Stimulated activated effector memory CD8-positive, alpha-beta T cell treated with anti-CD3 and anti-CD28 coated beads, Interleukin-12 subunit alpha, Interleukin-12 subunit beta, amount 100 ng/mL, for 72 hours (primary cell): Measurements from ENCODE around the gene PCDHA7.
"Not testable (repeated sequence)": the region's sequence is repeated elsewhere in the genome, so short reads cannot be mapped to it uniquely, and the experiment has no call there.

Experiments used
- ATAC-seq: fragments of 150-1000 bp; cut with Tn5 transposase; 2 replicates; pipeline ENCODE4 v1.10.0; 2021
- DNase-seq, 2 donors: peaks; one replicate each; pipeline ENCODE4 v3.0.0; 2021 to 2022; ENCODE audit warnings: low spot score in 2 of 2
- H3K27ac Mint-ChIP-seq: one replicate; pipeline ENCODE4 v1.8.0; 2022; ENCODE audit warnings: mild to moderate bottlenecking, mixed read lengths
- H3K36me3 Mint-ChIP-seq: one replicate; pipeline ENCODE4 v1.8.0; 2022; ENCODE audit warnings: mild to moderate bottlenecking, mixed read lengths
- H3K4me1 Mint-ChIP-seq: one replicate; pipeline ENCODE4 v1.8.0; 2022; ENCODE audit warnings: mixed read lengths
- H3K4me3 Mint-ChIP-seq: one replicate; pipeline ENCODE4 v1.8.0; 2022; ENCODE audit warnings: mild to moderate bottlenecking, mixed read lengths
- H3K9me3 Mint-ChIP-seq: one replicate; pipeline ENCODE4 v1.8.0; 2022; ENCODE audit warnings: mixed read lengths

PCDHA7 gene

DNA sequence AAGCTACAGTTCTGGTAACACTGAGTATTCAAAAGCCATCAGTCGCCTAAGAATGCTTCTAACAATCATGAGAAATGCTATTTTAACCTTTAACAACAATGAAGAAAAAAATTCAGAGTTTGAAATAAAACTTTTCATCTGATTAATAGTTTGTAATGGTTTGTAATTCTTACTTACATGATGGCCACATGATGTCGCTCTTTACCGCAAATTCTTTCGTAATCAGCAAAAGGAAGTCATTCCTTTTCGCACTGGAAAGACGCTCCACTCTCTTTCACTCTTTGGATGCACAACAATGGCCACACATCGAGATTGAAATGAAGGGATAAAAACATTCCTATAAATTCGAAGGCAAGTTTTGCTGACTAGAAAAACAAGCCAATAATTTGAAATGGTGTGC lies at the start of gene PCDHA7:
PCDHA7 (plus strand) TSS at position 277 of the 400 bp plus-strand sequence; CDS start at position 392, 115 bp downstream.
- no peak for DNase-seq
- H3K36me3 Mint-ChIP-seq = no peaks in the 10 kb centered on the region
- H3K9me3 Mint-ChIP-seq = peaks cover 5% of the 10 kb centered on the region
- no peak for ATAC-seq
- H3K4me3 Mint-ChIP-seq = no peak within 1 kb of the TSS
- H3K27ac Mint-ChIP-seq = no peak within 1 kb of the TSS
- no peaks in the 10 kb centered on the region for H3K4me1 Mint-ChIP-seq

GRCh38 chr5:140785905-140786686 lies 48.0 kb upstream of the PCDHA7 start, which contains the start of gene PCDHA1:
Gene PCDHA1 (plus strand): TSS chr5:140786140.
- ATAC-seq = no peak
- H3K9me3 Mint-ChIP-seq = peaks cover 15% of the 10 kb centered on the region

GRCh38 chr5:140787422-140787821 lies 46.6 kb upstream of the PCDHA7 start:
- not testable (repeated sequence) for H3K4me3 Mint-ChIP-seq, H3K27ac Mint-ChIP-seq, DNase-seq, H3K4me1 Mint-ChIP-seq, H3K36me3 Mint-ChIP-seq, ATAC-seq
- H3K9me3 Mint-ChIP-seq = peaks cover 12% of the 10 kb centered on the region

More at GRCh38 chr5:140785905-140786686, 48.0 kb upstream of the PCDHA7 start, which contains the start of gene PCDHA1:
- Mint-ChIP-seq H3K4me3 (no peak within 1 kb of the TSS), H3K27ac (no peak within 1 kb of the TSS), H3K36me3 (no peaks in the 10 kb centered on the region), H3K4me1 (no peaks in the 10 kb centered on the region)
- no peak for DNase-seq

DNA sequence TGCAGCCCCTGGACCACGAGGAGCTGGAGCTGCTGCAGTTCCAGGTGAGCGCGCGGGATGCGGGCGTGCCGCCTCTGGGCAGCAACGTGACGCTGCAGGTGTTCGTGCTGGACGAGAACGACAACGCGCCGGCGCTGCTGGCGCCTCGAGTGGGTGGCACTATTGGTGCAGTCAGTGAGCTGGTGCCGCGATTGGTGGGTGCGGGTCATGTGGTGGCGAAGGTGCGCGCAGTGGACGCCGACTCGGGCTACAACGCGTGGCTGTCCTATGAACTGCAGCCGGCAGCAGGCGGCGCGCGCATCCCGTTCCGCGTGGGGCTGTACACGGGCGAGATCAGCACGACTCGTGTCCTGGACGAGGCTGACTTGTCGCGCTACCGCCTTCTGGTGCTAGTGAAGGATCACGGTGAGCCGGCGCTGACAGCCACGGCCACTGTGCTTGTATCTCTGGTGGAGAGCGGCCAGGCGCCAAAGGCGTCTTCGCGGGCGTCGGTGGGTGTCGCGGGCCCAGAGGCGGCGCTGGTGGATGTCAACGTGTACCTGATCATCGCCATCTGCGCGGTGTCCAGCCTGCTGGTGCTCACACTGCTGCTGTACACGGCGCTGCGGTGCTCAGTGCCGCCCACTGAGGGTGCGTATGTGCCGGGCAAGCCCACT lies 46.1 kb upstream of the PCDHA7 start:
- H3K4me1 Mint-ChIP-seq, H3K27ac Mint-ChIP-seq, ATAC-seq, H3K36me3 Mint-ChIP-seq, DNase-seq, H3K4me3 Mint-ChIP-seq: not testable (repeated sequence)
- H3K9me3 Mint-ChIP-seq = peaks cover 11% of the 10 kb centered on the region

DNA sequence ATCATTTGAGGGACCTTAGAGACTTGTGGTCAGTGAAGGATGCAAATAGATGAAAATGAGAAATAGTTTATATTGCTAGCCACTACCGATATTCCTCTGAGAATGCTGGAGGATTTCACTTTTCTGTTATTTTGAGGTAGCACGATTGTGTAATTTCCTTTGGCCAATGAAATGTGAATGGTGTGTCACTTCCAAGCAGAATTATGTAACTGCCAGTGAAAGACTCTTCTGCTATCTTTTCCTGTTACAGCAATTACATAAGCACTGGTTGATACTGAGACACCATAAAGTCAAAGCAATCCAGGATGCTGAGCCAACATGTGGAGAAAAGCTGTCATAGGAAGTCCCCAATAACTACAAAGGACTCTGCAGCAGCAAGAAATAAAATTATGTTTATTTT lies 43.0 kb upstream of the PCDHA7 start:
- no peak for DNase-seq
- ATAC-seq = no peak
- Mint-ChIP-seq H3K4me3 (no peak overlapping the region), H3K36me3 (no peaks in the 10 kb centered on the region), H3K4me1 (no peaks in the 10 kb centered on the region), H3K27ac (no peak overlapping the region), H3K9me3 (peaks cover 10% of the 10 kb centered on the region)

DNA sequence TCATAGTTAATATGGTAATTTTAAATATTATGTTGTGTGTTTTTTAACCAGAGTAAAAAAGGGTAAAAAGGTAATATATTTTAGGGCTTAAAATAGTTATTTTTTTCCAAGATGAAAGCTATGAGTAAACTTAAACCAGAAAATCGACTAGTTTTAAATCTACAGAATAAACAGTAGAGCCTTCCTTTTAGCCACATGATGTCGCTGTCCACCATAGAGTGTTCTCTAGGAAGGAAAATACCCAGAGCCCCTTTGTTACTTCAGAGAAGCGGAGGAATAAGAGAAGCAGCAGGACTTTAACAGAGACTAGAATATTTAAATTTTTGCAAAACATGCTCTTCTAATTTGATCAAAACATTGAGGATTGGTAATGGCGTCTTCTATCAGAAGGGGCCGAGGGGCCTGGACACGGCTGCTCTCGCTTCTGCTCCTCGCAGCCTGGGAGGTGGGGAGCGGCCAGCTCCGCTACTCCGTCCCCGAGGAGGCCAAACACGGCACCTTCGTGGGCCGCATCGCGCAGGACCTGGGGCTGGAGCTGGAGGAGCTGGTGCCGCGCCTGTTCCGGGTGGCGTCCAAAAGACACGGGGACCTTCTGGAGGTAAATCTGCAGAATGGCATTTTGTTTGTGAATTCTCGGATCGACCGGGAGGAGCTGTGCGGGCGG lies 39.3 kb upstream of the PCDHA7 start, which contains the start of gene PCDHA2:
PCDHA2 (plus strand) TSS at position 258 of the 664 bp plus-strand sequence.
- Mint-ChIP-seq H3K4me1 (no peaks in the 10 kb centered on the region), H3K27ac (no peak within 1 kb of the TSS), H3K4me3 (no peak within 1 kb of the TSS), H3K9me3 (peaks cover 6% of the 10 kb centered on the region), H3K36me3 (no peaks in the 10 kb centered on the region)
- no peak for DNase-seq
- ATAC-seq = no peak

DNA sequence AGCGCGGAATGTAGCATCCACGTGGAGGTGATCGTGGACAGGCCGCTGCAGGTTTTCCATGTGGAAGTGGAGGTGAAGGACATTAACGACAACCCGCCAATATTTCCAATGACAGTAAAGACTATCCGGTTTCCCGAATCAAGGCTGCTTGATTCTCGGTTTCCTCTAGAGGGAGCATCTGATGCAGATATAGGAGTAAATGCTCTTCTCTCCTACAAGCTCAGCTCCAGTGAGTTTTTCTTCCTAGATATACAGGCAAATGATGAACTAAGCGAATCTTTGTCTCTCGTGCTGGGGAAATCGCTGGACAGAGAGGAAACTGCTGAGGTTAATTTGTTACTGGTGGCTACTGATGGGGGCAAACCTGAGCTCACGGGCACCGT lies 38.8 kb upstream of the PCDHA7 start:
- Mint-ChIP-seq H3K9me3 (peaks cover 6% of the 10 kb centered on the region), H3K27ac (no peak overlapping the region), H3K4me3 (no peak overlapping the region), H3K36me3 (no peaks in the 10 kb centered on the region), H3K4me1 (no peaks in the 10 kb centered on the region)
- ATAC-seq (no peak), DNase-seq (no peak)

DNA sequence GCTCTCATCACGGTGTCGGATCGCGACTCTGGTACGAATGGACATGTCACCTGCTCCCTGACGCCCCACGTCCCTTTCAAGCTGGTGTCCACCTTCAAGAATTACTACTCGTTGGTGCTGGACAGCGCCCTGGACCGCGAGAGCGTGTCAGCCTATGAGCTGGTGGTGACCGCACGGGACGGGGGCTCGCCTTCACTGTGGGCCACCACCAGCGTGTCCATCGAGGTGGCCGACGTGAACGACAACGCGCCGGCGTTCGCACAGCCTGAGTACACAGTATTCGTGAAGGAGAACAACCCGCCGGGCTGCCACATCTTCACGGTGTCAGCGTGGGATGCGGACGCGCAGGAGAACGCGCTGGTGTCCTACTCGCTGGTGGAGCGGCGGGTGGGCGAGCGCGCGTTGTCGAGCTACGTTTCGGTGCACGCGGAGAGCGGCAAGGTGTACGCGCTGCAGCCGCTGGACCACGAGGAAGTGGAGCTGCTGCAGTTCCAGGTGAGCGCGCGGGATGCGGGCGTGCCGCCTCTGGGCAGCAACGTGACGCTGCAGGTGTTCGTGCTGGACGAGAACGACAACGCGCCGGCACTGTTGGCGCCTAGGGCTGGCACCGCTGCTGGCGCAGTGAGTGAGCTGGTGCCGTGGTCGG lies 37.9 kb upstream of the PCDHA7 start:
- H3K9me3 Mint-ChIP-seq, H3K4me3 Mint-ChIP-seq, H3K27ac Mint-ChIP-seq, ATAC-seq, H3K4me1 Mint-ChIP-seq, H3K36me3 Mint-ChIP-seq, DNase-seq: not testable (repeated sequence)

- Mint-ChIP-seq H3K27ac (no peak overlapping the region), H3K36me3 (no peaks in the 10 kb centered on the region), H3K4me1 (no peaks in the 10 kb centered on the region), H3K9me3 (peaks cover 6% of the 10 kb centered on the region), H3K4me3 (no peak overlapping the region)
- no peak for ATAC-seq
- DNase-seq = no peak
These were observed 37.4 kb upstream of the PCDHA7 start for GRCh38 chr5:140796718-140797095.

DNA sequence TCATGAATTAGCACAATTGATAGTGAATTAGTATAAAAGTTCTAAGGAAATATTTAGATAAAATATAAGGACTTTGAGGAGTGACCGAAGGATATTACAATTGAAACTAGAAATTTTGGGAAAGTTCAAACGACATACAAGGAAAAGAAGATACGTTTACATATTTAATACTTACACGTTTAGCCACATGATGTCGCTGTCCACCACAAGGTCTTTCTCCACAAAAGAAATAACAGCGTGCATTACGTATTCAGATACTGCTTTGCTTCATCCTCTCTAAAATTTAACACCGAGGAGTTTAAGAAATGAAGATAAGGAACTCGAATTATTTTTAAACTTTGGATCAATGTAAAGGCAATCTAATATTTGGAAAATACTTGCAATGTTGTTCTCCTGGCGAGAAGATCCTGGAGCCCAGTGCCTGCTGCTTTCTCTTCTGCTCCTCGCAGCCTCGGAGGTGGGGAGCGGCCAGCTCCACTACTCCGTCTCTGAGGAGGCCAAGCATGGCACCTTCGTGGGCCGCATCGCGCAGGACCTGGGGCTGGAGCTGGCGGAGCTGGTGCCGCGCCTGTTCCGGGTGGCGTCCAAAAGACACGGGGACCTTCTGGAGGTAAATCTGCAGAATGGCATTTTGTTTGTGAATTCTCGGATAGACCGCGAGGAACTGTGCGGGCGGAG lies 33.1 kb upstream of the PCDHA7 start, which contains the start of gene PCDHA3:
PCDHA3 (plus strand) TSS at position 242 of the 678 bp plus-strand sequence.
- no peak within 1 kb of the TSS for H3K27ac Mint-ChIP-seq
- H3K36me3 Mint-ChIP-seq = no peaks in the 10 kb centered on the region
- H3K4me1 Mint-ChIP-seq = no peaks in the 10 kb centered on the region
- peaks cover 4% of the 10 kb centered on the region for H3K9me3 Mint-ChIP-seq
- no peak within 1 kb of the TSS for H3K4me3 Mint-ChIP-seq
- ATAC-seq (no peak), DNase-seq (no peak)

DNA sequence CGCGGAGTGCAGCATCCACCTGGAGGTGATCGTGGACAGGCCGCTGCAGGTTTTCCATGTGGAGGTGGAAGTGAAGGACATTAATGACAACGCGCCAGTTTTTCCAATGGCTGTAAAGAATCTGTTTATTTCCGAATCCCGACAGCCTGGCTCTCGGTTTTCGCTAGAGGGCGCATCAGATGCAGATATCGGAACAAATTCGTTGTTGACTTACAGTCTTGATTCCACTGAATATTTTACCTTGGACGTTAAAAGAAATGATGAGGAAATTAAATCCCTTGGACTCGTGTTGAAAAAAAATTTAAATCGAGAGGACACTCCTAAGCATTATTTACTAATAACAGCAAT lies 32.6 kb upstream of the PCDHA7 start:
- Mint-ChIP-seq H3K27ac (no peak overlapping the region), H3K4me1 (no peaks in the 10 kb centered on the region), H3K4me3 (no peak overlapping the region), H3K36me3 (no peaks in the 10 kb centered on the region), H3K9me3 (peaks cover 4% of the 10 kb centered on the region)
- DNase-seq = no peak
- ATAC-seq = no peak

DNA sequence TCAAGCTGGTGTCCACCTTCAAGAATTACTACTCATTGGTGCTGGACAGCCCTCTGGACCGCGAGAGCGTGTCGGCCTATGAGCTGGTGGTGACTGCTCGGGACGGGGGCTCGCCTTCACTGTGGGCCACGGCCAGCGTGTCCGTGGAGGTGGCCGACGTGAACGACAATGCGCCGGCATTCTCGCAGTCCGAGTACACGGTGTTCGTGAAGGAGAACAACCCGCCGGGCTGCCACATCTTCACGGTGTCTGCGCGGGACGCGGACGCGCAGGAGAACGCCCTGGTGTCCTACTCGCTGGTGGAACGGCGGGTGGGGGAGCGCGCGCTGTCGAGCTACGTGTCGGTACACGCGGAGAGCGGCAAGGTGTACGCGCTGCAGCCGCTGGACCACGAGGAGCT lies 31.7 kb upstream of the PCDHA7 start:
- not testable (repeated sequence) for H3K9me3 Mint-ChIP-seq, H3K27ac Mint-ChIP-seq, ATAC-seq, DNase-seq, H3K4me1 Mint-ChIP-seq, H3K36me3 Mint-ChIP-seq, H3K4me3 Mint-ChIP-seq

- DNase-seq (no peak), ATAC-seq (no peak)
- H3K27ac Mint-ChIP-seq = no peak overlapping the region
- H3K36me3 Mint-ChIP-seq = no peaks in the 10 kb centered on the region
- H3K4me3 Mint-ChIP-seq = no peak overlapping the region
- peaks cover 4% of the 10 kb centered on the region for H3K9me3 Mint-ChIP-seq
- no peaks in the 10 kb centered on the region for H3K4me1 Mint-ChIP-seq
These were observed 31.2 kb upstream of the PCDHA7 start for GRCh38 chr5:140802781-140803271.

GRCh38 chr5:140806834-140807775 lies 27.0 kb upstream of the PCDHA7 start, which contains the start of gene PCDHA4:
Gene PCDHA4 (plus strand): TSS chr5:140807068.
- DNase-seq = no peak

More at GRCh38 chr5:140806834-140807775, 27.0 kb upstream of the PCDHA7 start, which contains the start of gene PCDHA4:
- Mint-ChIP-seq H3K4me3 (no peak within 1 kb of the TSS), H3K36me3 (no peaks in the 10 kb centered on the region), H3K9me3 (peaks cover 8% of the 10 kb centered on the region), H3K27ac (no peak within 1 kb of the TSS), H3K4me1 (no peaks in the 10 kb centered on the region)
- no peak for ATAC-seq
